H1 (cell line): ENCODE results near the gene CRIP1.

Experiments
- BACH1 ChIP-seq: IDR thresholded peaks from 2 replicates; pipeline ENCODE4 v1.6.1; 2012; ENCODE audit warnings: low read length, improper control_type of control experiment
- CBX8 ChIP-seq: fragments of 300-800, 300-1000 bp; sonication (generic); IDR thresholded peaks from 2 replicates; pipeline ENCODE4 v1.7.1; 2016; ENCODE audit warnings: low read depth, low read length, borderline replicate concordance
- EGR1 ChIP-seq: IDR thresholded peaks from 2 replicates; pipeline ENCODE4 v1.6.1; 2011; ENCODE audit warnings: low read depth, low read length, borderline replicate concordance
- EZH2 ChIP-seq: fragments of 200-600 bp; sonication (generic); IDR thresholded peaks from 2 replicates; pipeline ENCODE4 v1.7.1; 2012; ENCODE audit warnings: low read depth, mild to moderate bottlenecking, moderate library complexity, low read length, inconsistent platforms; ENCODE audit not compliant: severe bottlenecking
- HDAC6 ChIP-seq: IDR thresholded peaks from one replicate; pipeline ENCODE4 v1.7.1; 2012; ENCODE audit warnings: low read depth, mild to moderate bottlenecking, inconsistent platforms, low read length, moderate library complexity
- JUN ChIP-seq: IDR thresholded peaks from 2 replicates; pipeline ENCODE4 v1.6.1; 2011; ENCODE audit warnings: low read depth, mild to moderate bottlenecking, improper control_type of control experiment, low read length
- JUND ChIP-seq: IDR thresholded peaks from 2 replicates; pipeline ENCODE4 v1.6.1; 2011; ENCODE audit warnings: mild to moderate bottlenecking, improper control_type of control experiment, low read length
- POLR2A ChIP-seq, 2 experiments: IDR thresholded peaks; 1 replicate in 1 of 2; 2 replicates in 1 of 2; pipeline ENCODE4 v1.6.1; 2011; ENCODE audit warnings: low read depth in 2 of 2, low read length in 2 of 2, mild to moderate bottlenecking in 2 of 2; ENCODE audit errors: control extremely low read depth in 1 of 2
- POLR2AphosphoS5 ChIP-seq: IDR thresholded peaks from 2 replicates; pipeline ENCODE4 v1.6.1; 2011; ENCODE audit warnings: low read depth, low read length
- RBBP5 ChIP-seq: IDR thresholded peaks from 2 replicates; pipeline ENCODE4 v1.7.1; 2012; ENCODE audit warnings: low read depth, mild to moderate bottlenecking, inconsistent platforms, low read length, moderate library complexity, borderline replicate concordance
- SP1 ChIP-seq: IDR thresholded peaks from 2 replicates; pipeline ENCODE4 v1.6.1; 2011; ENCODE audit warnings: low read depth, low read length
- TBP ChIP-seq: IDR thresholded peaks from 2 replicates; pipeline ENCODE4 v1.6.1; 2011; ENCODE audit warnings: low read depth, low read length, improper control_type of control experiment
- YY1 ChIP-seq: IDR thresholded peaks from 2 replicates; pipeline ENCODE4 v1.6.1; 2011; ENCODE audit warnings: low read depth, mild to moderate bottlenecking, low read length
- TF ChIP-seq, protein P1 (sequence below), 3 experiments: IDR thresholded peaks; 1 replicate in 2 of 3; 2 replicates in 1 of 3; pipeline versions ENCODE4 v1.5.1 to v1.6.1; 2011; ENCODE audit warnings: low read length in 3 of 3, mild to moderate bottlenecking in 3 of 3, inconsistent platforms in 2 of 3, low read depth in 1 of 3, moderate library complexity in 1 of 3; ENCODE audit not compliant: insufficient read depth in 1 of 3; ENCODE audit errors: control extremely low read depth in 1 of 3

DNA sequence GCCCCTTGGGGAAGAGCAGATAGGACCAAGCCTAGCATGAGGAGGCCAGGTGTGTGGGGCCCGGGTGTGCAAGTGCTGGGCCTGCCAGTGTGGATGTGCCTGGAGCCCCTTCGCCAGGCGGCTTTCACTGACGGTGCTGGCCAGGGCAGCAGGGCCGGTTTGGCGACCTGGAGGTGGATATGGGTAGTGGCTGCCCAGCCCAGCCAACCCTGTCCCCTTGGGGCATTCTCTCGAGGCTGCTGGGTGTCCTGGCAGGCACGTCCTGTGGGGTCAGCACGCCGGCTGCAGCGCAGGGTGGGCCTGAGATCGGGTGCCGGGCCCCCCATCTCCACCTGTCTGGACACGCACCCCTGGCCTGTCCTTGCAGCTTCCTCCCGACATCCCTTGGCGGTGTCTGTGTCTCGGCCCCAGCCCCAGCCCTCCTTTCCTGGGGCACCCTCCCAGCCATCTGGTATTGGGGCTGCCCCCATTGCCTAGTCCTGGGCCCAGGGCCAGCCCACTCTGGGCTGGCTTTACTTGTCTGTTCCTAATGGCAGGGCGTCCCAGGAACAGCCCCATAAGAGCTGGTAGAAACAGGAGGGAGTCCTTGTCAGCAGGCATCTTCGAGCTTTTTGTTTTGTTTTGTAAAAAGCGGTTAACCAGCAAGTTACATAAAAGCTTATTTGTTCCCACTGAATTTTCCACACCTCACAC, 19.3 kb upstream of the CRIP1 start:
- TF ChIP-seq BACH1, result no peak
- TF ChIP-seq, protein P1, sequence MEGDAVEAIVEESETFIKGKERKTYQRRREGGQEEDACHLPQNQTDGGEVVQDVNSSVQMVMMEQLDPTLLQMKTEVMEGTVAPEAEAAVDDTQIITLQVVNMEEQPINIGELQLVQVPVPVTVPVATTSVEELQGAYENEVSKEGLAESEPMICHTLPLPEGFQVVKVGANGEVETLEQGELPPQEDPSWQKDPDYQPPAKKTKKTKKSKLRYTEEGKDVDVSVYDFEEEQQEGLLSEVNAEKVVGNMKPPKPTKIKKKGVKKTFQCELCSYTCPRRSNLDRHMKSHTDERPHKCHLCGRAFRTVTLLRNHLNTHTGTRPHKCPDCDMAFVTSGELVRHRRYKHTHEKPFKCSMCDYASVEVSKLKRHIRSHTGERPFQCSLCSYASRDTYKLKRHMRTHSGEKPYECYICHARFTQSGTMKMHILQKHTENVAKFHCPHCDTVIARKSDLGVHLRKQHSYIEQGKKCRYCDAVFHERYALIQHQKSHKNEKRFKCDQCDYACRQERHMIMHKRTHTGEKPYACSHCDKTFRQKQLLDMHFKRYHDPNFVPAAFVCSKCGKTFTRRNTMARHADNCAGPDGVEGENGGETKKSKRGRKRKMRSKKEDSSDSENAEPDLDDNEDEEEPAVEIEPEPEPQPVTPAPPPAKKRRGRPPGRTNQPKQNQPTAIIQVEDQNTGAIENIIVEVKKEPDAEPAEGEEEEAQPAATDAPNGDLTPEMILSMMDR (IDR thresholded peaks at IDR 0.05; ENCODE audit: control extremely low read depth in 1 of 3, insufficient read depth in 1 of 3, low read depth in 1 of 3, low read length in 3 of 3), result no peak
- no peak for TF ChIP-seq JUND
- TF ChIP-seq JUN, result no peak
- no peak for TF ChIP-seq POLR2A (IDR thresholded peaks at IDR 0.05; ENCODE audit: control extremely low read depth in 1 of 2, low read depth in 2 of 2, low read length in 2 of 2)
- no peak for TF ChIP-seq RBBP5
- TF ChIP-seq EZH2, result no peak
- no peak for TF ChIP-seq POLR2AphosphoS5
- no peak for TF ChIP-seq HDAC6
- no peak for TF ChIP-seq YY1
- no peak for TF ChIP-seq CBX8
- no peak for TF ChIP-seq EGR1
- TF ChIP-seq TBP, result no peak
- no peak for TF ChIP-seq SP1
